A172 (cell line): ENCODE measurements around the gene VGF. TPM values are rescaled to one million over a fixed set of nuclear protein-coding genes. Genes with fewer than 3 reads are reported as not detected.

Source experiments
- DNase-seq: peaks from one replicate; pipeline ENCODE4 v3.0.0-alpha.2; 2015; ENCODE audit warnings: low spot score
- total RNA-seq: library from RNA; depleted of rRNA; stranded (reverse); fragments of >200 nt; shearing (Covaris generic); gene quantifications from 2 replicates; pipeline ENCODE4 v1.2.3, GENCODE V29; 2014

VGF gene
- total RNA-seq, 1 experiment from 2014 or later = 1.3 TPM

DNA sequence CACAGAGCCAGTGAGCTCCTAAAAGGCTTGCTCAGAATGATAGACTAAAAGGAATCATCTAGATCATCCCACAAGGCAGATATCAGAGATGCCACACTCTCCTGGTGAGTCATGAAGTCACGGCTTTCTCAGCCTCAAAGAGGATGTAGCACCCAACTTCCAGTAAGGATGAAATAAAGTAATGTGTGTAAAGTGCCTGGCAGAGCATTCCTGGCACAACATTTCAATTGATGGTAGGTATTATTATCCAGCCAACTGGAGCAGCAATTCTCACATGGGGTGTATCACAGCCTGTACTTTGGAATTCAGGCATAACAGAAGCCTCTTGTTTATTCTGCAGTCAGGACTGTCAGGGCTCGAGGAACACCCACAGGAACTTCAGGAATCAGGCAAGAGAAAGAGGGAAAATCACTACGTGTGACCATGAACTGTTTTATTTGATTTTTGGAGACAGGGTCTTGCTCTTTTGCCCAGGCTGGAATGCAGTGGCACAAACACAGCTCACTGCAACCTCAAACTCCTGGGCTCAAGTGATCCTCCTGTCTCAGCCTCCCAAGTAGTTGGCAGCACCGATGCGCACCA lies 20.0 kb upstream of the VGF start:
- DNase-seq = peak; percentile 84

DNA sequence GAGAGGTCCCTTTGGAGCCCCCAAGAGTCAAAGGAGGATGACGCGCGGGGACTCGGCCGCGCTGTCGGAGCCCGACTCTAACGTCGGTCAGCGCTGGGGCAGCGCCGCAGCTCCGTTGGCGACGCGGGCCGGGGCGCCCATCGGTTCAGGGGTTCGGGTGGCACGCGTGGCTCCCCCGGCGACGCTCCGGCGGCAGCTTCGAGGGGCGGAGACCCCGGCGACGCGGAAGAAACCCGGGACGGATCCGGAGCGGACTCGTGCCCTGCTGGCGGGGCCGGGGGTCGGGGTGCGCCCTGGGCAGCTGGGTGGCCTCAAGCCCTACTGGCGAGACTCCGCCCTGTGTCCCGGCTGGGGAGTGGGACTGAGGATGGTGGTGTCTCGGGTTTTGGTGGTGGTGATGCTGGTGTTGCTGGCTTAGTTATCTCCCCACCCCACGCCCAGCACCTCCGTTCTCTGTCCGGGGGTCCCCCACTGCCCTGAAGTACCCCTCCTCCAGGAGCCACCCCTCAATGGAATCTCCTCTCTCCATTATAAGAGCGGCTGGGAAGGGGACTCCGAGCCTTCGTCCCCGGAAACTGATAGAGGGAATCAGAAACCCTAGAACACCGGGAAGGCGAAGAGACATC lies 14.9 kb upstream of the VGF start, which contains the start of gene NAT16:
TSS of gene NAT16 (minus strand) at position 164 of the 626 bp plus-strand sequence. CDS start 5,486 bp downstream, outside the sequence.
- DNase-seq = no peak

DNA sequence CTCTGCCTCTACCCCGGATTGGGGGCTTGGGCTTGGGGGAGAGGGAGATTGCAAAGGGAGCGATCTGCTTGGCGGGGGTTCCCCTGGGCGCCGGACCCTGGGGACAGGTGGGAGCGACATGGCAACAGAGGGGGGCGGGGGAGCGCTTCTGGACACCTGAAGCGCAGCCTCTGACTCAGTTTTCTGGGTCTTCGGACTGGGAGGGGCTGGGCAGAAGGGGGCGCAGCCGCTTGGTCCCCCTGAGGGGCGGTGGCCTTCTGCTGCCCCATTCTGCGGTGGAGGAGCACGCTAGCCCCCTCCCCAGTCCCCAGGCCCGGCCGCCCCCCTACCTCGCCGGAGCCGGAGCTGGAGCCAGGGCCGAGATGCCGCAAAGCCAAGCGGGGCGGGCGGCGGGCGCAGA lies 14.3 kb upstream of the VGF start:
- no peak for DNase-seq

DNA sequence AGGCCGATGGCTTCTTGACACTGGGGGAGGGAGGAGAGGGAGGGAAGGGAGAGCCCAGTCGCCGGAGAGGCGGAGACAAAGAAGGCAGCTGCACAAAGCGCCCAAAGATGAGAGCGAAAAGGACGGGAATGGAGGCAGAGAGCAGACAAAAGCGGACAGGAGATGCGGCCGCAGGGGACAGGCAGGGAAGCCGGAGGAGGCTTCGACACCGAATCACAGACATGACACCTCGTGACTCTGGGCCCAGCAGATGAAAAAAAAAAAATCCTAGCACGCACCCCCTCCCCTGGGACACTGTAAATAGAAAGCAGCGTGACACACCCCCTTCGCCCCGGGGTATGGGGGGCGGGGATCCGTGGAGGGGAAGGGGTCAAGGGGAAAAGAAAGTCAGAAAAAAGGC lies 13.7 kb upstream of the VGF start:
- DNase-seq = no peak

DNA sequence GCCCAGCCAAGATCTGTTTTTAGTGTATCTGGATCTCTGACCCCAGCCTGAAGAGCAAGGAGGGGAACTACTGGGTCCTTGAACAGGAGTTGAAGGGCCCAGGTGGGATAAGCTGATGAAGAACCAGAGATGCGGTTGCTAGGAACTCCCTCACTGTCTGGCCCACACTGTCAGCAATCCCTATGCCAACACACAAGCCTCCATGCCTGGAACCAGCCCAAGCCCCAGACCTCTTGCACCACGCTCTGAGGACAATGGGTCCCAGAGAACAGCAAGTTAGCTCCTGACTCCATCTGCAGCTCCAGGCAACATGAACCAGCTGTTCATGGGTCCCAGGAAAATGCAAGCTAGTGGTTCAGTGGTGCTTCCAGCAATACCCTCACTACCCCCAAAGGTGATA lies 12.3 kb upstream of the VGF start:
- DNase-seq = no peak

DNA sequence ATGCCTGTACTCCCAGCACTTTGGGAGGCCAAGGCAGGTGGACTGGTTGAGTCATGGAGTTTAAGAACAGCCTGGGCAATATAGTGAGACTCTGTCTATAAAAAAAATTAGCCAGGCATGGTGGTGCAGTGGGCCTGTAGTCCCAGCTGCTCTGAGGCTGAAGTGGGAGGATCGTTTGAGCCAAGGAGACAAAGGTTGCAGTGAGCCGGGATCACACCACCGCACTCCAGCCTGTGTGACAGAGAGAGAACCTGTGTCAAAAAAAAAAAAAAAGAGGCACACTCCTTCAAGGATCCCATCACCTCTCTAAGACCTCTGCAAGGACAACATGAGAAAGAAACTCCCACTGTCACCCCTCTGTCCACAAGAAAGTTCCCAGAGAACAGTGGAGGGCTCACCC lies 10.3 kb upstream of the VGF start:
- DNase-seq = no peak

DNA sequence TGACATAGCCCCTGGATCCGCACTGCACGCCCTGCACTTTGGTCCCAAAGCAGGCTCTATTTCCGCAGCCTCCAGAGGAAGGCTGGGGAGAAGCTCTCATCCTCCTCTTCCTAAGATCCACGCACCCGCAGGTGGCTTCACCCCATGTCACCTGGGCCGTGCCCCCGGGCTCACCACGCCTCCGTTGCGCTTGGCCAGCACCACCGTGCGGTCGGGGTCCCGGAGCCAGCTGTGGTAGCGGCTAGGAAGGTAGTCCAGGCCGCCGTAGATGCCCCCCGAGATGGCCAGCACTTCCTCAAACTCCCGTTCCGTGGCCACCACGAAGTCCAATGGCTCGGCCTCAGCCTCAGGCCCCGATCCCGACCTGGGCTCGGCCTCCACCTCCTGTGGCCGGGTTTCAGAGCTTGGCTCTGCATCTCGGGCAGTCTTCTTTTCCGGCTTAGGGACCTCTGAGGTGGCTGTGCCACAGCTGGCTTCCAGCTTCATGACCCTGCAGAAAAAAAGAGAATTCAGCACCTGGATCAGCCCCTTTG lies 9.0 kb upstream of the VGF start:
- no peak for DNase-seq

DNA sequence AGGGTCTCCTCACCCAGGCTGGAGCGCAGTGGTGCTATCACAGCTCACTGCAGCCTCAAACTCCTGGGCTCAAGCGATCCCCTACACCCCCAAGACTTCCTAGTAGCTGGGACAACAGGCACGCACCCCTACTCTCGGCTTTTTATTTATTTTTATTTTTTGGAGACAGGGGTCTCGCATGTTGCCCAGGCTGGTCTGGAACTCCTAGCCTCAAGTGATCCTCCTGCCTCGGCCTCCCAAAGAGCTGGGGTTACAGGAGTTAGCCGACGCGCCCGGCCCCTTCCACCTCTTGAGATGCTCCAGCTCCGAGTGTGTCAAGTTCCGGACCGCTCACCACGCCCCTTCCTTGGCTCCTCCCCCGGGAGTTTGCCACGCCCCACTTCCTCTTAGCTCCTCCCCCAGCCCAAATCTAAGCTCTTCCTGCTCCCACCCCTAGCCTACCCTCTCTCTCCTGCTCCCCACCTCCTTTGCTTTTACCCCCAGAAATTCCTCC lies 8.4 kb upstream of the VGF start:
- DNase-seq = peak; percentile 54

DNA sequence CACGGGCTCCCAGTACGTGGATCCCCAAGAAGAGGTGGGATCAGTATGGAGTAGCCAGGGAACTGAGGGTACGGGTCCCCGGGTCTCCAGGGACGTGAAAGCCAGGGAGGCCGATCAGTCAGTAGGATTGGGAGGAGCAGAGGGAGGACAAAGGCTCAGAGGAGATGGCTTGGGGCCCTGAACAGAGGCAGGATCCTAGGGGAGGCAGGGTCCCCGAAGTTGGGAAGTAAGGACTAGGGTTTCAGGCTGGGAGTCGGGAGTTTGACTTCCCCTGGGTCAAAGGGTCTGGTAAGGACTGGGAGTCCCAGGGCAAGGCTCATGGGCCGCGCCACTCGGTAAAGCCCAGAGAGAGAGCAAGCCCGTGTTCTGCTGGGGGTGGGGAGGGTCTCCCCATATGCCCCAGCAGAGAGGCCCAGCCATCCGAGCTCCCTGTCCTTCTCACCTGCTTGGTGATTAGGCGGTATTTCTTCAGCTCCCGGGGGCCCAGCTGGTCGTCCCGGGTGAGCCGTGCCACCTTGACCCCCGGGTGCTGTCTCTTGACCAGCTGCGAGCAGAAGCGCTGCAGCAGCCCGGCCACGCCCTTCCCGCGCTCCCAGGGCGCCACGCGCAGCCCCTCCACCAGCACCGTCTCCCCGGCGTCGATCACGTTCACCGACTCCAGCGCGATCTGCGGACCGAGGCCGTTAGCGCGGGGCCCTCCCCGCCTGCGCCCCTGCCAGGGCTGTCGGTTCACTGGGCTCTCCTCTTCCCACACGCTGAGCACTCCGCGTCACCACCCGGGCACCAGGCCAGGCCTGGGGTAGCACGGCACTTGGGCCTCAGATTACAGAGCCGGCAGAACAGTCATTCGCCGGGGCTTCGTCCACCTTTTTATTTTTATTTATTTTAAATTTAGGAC lies 7.7 kb upstream of the VGF start:
- DNase-seq = peak; percentile 77

DNA sequence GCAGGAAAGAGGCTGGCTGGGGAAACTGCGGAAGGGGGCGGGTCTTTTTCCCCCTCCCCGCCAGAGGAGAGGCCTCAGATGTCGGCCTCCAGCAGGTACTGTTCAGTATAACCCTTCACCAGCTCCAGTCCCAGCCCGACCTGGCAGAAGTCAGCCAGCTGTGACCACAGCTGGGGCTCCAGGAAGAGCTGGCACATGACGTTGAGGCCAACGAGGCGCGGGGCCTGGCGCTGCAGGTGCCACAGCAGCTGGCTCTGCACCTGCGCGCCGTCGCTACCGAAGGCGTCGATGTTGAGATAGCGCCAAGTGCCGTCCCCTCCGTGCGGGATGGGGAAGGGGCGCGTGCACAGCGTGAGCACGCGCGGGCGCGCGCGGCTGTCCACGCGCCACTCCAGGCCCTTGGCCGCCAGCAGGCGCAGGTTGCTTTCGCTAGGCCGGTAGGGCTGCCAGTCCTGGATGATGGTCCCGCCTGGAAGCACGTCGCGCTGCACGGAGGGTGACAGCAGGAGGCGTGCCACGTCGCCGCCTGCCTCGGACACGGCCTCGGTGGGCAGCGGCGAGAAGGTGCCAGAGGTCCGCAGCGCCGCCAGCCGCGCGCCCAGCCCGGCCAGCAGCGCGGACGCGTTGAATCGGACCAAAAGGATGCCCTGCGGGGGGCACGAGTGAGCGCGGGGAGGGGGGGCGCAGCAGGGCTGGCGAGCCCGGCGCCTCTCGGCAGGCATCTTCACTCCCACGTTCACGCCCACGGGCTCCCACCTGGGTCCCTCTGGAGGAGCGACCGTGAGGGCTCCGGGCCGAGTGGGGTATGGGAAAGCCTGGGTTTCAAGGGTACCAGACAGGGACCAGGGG lies 6.9 kb upstream of the VGF start:
- DNase-seq = no peak

DNA sequence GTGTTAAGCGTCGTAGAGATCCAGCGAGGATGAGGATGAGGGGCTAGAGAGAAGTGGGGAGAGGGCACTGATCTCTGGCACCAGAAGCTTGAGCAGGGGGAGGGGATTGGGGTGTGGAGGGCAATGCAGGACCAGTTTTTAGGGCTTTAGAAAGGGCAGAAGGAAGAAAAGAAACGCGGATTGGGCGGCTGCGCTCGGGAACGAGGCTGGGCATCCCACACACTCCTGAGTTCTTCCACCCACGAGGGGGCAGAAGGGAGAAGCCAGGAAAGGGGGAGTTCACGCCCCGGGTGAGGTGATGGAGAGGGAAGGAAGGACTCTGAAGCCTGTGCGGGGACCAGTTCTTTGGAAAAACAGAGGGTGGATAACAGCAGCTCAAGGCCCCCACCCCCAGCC lies 6.1 kb upstream of the VGF start:
- DNase-seq = no peak

DNA sequence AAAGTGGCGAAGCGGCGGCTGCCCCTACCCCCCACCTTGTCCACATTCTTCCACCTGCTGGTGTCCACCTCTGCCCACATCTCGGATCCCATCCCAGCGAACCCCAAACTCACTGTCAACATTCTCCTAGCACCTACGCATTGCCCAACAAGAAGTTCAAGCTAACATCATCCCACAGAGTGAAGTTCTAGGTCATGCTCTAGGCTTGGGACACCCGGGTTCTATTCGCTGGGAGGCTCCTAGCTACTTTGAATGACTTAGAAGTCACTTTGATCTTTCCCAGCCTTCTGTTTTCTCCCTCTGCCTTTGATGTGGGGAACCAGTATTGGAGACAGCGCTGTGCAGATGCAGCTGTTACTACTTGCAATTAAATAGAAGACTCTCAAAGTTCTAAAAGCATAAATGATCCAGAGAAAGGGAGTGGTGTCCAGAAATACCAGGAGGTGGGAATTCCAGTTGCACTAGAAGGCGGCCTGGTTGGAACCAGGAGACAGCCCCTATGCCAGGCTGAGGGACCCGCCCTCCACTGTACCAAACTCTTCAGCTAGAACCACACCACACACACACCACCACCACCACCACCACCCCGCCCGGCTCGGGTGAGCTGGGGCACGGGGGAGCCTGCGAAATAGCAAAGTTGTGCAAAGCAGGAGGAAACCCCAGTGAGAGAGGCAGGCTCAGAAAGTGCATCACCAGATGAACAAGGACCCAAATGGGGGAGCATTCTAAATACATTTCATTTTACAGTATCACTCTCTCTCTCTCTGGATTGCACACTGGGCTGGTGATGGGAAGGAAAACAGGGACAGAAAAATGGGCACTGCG lies 5.5 kb upstream of the VGF start:
- no peak for DNase-seq

DNA sequence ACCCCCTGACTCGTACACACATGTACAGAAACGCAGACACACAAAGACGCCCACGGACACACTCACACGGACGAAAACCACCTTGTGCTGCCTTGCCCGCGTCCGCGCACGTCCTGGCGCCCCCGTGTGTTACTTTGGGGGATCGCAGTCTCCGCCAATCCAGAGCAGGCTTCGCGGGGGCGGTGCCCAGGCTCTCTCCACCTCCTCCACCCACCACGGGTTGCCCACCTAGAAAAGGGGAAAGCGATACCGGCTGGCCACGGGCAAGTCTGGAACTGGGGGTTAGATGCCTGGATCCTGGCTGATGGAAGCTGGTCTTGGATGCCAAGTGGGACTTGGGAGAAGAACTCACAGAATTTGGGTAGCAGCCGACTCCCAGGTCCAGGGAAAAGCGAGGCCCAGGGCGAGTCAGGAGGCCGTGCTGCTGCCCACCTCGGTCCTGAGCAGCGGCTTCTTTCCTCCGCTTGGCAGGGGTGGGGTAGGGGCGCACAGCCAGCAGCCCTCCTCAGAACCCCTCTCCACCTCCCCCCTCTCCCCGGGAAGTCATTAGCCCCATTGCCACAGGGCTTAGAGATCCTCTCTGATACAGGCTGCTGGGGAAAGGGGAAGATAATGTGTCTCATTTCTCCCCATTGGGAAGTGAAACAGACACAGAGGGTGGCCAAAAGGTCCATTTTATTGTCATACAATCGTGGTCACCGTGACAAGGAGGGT lies 4.6 kb upstream of the VGF start:
- DNase-seq = peak; percentile 52

DNA sequence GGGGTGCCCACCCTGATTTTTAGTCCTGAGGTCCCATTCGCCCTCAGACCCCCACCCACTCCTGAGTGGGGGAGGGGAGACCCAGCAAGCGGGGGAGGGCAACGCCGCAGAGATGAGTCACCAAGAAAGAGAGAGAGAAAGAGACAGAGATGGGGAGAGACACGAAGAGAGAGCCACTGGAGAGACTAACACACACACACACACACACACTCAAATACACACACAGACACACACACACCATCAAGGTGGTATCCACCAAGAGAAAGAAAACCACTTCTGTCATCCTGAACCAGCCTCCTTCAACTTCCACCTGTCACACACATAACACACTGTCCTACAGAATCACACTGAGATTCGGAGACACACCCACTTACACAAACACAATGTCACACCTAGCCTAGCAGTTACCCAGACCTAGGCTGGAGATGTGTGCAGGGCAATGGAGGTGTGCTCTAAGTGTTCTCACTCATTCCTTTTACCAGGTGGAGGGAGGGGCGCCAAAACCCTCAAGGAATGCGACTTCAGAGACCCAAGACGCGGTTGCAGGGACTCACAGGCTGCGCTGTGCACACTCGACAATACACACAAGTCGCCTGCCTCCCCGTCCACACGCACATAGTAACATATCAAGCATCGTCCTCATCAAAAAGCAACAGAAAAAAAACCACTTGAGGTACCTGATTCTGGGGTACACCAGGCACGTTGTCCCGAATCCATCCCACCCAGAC lies 3.9 kb upstream of the VGF start:
- no peak for DNase-seq

DNA sequence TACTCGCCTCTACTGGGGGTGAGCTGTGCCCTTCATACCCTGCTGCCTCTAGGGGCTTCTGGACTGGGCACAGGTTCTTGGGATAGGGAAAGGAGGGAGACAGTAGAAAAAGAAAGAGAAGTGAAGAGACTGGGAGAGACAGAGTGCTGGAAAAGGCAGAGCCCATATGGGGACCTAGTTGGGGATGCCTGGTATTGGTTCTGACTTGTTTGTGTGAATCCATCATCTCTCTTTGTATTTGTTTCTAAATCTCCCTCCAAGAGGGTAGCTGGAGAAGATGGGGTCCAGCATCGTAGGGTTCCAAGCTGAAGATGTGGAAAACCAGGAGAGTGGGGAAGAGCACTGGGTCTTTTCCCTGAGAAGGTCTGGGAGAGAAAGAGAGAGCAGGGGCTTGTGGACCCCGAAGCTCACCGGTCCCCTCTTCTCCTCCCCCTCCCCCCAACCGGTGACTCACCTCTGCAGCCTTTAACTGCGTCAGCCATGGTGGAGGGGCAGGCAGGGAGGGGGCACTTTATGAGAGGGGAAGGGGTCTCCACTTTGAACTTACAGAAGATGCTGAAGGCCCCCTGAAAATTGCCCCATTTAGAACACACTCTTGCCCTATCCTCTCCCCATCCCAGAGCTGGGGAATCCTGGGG lies 3.2 kb upstream of the VGF start:
- no peak for DNase-seq

DNA sequence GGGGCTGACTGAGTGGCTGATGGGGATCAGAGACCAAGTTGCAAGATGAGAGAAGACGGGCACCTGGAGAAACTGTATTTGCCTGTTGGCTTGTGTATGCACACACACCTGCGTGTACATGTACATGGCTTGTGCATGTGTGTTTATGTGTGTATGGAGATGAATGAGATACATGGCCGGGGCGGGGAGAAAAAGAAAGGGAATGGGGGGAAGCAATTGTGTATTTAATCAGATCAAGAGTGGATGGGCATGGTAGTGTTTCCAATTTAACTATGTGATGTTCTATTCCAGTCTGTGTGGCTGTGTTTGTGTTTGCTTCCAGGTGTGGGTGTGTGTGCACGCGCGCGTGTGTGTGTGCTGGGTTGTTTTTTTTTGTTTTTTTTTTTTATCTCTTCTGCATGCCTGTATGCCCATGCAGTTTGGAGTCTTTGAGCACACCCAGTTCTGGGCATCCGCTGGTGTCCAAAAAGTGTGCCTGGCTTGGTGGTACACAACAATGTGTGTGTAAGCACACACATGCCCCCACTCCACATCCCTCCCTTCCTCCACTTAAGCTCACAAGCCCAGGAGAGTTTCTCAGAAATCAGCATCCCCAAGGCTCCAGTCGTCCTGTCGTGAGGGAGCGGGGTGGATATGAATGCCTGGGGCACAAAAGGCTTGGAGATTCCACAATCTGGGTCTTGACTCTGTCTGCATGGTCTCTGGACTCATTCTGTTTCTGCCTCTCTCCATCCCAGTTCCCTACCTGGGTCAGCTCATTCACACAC lies 2.5 kb upstream of the VGF start:
- DNase-seq = no peak

DNA sequence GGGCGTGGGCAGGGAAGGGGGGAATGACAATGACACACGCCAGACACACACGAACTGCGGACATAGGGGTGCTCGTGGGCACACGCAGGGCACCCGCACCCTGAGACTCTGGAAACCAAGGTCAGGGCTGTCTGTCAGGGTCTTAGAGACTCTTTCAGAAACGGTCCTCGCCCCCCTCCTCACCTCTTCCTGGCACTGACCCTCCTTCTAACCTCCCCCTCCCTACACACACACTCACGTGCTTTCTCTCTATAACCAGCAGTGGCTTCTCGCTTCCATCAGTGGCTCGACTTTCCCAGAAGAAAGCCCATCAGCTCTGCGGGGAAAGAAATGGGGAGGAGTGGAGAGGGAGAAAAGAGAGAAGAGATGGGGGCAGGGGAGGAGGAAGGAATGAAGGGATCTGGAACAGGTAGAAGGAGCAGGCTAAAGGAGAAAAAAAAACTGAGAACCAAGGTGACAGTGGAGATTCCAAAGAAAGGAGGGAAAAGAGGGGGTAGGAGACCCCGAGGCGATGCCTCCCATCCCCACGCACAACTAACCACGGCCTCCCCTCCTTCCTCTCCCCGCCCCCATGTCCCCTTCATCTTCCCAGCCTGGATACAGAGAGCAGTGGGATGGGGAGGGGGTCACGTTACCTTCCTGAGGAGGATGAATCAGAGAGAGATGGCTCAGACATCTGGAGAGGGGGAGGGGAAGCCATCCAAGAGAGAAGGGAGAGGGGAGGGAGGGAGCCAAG lies 1.7 kb upstream of the VGF start:
- peak; percentile 42 for DNase-seq

DNA sequence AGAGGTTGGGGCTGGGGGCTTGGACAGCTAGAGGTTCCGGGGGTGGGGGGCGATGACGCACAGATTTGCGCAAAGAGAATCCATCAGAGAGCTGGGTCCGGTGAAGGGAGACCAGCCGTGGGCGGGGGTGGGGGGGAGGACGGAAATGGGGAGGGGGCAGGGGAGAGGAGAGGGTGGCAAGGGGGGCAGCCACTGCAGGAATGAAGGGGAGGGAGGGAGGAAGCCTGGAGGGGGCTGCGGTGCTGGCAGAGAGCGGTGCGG lies 1.2 kb upstream of the VGF start:
- no peak for DNase-seq
